GDM1 (cell line): ENCODE measurements around the gene DNM2.
"Not testable (repeated sequence)": the region's sequence is repeated elsewhere in the genome, so short reads cannot be mapped to it uniquely, and the experiment has no call there.

ENCODE experiments used
- DNase-seq: peaks from one replicate; lab custom pipeline; 2025; lab: John Stamatoyannopoulos, UW

Gene DNM2

GRCh38 chr19:10717356-10718204 is at the start of gene DNM2:
TSS of gene DNM2 (plus strand) at chr19:10718079. CDS start at chr19:10718243, 164 bp downstream.
- peak; percentile 100 for DNase-seq

- no peak for DNase-seq
These were observed 48.6 kb upstream of the DNM2 start for GRCh38 chr19:10669246-10669645.

- no peak for DNase-seq
These were observed 47.7 kb upstream of the DNM2 start for GRCh38 chr19:10670182-10670581.

GRCh38 chr19:10670876-10671804 is 46.7 kb upstream of the DNM2 start:
- DNase-seq = no peak

- DNase-seq = not testable (repeated sequence)
These were observed 46.0 kb upstream of the DNM2 start for GRCh38 chr19:10671922-10672321.

GRCh38 chr19:10675214-10675613 is 42.7 kb upstream of the DNM2 start:
- not testable (repeated sequence) for DNase-seq

- DNase-seq = no peak
These were observed 40.1 kb upstream of the DNM2 start for GRCh38 chr19:10677751-10678150.

- no peak for DNase-seq
These were observed 39.1 kb upstream of the DNM2 start for GRCh38 chr19:10678813-10679212.

GRCh38 chr19:10679743-10680142 is 38.1 kb upstream of the DNM2 start:
- no peak for DNase-seq

GRCh38 chr19:10680545-10681135 is 37.2 kb upstream of the DNM2 start:
- DNase-seq = no peak

GRCh38 chr19:10681658-10682057 is 36.2 kb upstream of the DNM2 start:
- no peak for DNase-seq

GRCh38 chr19:10682397-10683063 is 35.3 kb upstream of the DNM2 start:
- DNase-seq = no peak

GRCh38 chr19:10683064-10683426 is 34.8 kb upstream of the DNM2 start:
- DNase-seq = no peak

GRCh38 chr19:10683582-10683981 is 34.3 kb upstream of the DNM2 start:
- no peak for DNase-seq

- DNase-seq = no peak
These were observed 32.7 kb upstream of the DNM2 start for GRCh38 chr19:10685210-10685609.

GRCh38 chr19:10686193-10686592 is 31.7 kb upstream of the DNM2 start:
- no peak for DNase-seq

GRCh38 chr19:10686661-10687517 is 31.0 kb upstream of the DNM2 start:
- DNase-seq = no peak

GRCh38 chr19:10687518-10688288 is 30.2 kb upstream of the DNM2 start:
- no peak for DNase-seq

GRCh38 chr19:10688545-10689280 is 29.2 kb upstream of the DNM2 start:
- no peak for DNase-seq
